Measurements from ENCODE around the gene NTRK3.
A peak's percentile ranks its signal among the peaks of the same experiment; 100 is the strongest.
"Not testable (repeated sequence)": the region's sequence is repeated elsewhere in the genome, so short reads cannot be mapped to it uniquely, and the experiment has no call there.

Gene NTRK3

GRCh38 chr15:88046576-88047129, 209.9 kb downstream of the NTRK3 start:
- H3K27ac ChIP-seq: no peak overlapping the region
- TF ChIP-seq, protein P1, sequence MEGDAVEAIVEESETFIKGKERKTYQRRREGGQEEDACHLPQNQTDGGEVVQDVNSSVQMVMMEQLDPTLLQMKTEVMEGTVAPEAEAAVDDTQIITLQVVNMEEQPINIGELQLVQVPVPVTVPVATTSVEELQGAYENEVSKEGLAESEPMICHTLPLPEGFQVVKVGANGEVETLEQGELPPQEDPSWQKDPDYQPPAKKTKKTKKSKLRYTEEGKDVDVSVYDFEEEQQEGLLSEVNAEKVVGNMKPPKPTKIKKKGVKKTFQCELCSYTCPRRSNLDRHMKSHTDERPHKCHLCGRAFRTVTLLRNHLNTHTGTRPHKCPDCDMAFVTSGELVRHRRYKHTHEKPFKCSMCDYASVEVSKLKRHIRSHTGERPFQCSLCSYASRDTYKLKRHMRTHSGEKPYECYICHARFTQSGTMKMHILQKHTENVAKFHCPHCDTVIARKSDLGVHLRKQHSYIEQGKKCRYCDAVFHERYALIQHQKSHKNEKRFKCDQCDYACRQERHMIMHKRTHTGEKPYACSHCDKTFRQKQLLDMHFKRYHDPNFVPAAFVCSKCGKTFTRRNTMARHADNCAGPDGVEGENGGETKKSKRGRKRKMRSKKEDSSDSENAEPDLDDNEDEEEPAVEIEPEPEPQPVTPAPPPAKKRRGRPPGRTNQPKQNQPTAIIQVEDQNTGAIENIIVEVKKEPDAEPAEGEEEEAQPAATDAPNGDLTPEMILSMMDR (conservative IDR thresholded peaks at IDR 0.05): no peak

- TF ChIP-seq, protein P1 (conservative IDR thresholded peaks at IDR 0.05): no peak
- H3K27ac ChIP-seq: no peak overlapping the region
Observed at GRCh38 chr15:88043396-88043795, 213.1 kb downstream of the NTRK3 start.

- peak overlapping the region; percentile 61 for H3K27ac ChIP-seq
- TF ChIP-seq, protein P1 (conservative IDR thresholded peaks at IDR 0.05): no peak
Observed at GRCh38 chr15:88042047-88042446, 214.5 kb downstream of the NTRK3 start.

GRCh38 chr15:88040516-88040915, 216.0 kb downstream of the NTRK3 start:
- H3K27ac ChIP-seq: no peak overlapping the region
- TF ChIP-seq, protein P1 (conservative IDR thresholded peaks at IDR 0.05): no peak

DNA sequence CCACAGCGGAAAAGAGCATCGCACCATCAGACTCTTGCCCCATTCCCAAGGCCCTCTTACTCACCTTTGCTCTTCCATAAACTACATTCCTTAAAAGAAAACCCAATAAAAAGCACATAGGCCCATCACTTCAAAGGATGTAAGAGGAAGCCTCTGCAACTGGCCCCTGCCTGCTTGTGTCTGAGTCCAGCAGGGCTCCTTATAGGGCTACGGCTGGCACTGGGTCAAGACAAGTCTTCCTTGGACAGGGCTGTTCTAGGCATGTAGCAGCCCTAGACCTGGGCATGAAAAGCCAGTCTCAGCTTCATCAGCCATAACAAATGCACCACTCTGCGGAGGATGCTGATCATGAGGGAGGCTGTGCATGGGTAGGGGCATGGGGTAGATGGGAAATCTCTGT, 218.3 kb downstream of the NTRK3 start:
- TF ChIP-seq, protein P1 (conservative IDR thresholded peaks at IDR 0.05): no peak
- H3K27ac ChIP-seq: no peak overlapping the region

- TF ChIP-seq, protein P1 (conservative IDR thresholded peaks at IDR 0.05): no peak
- no peak overlapping the region for H3K27ac ChIP-seq
Observed at GRCh38 chr15:88036154-88036839, 220.2 kb downstream of the NTRK3 start.

DNA sequence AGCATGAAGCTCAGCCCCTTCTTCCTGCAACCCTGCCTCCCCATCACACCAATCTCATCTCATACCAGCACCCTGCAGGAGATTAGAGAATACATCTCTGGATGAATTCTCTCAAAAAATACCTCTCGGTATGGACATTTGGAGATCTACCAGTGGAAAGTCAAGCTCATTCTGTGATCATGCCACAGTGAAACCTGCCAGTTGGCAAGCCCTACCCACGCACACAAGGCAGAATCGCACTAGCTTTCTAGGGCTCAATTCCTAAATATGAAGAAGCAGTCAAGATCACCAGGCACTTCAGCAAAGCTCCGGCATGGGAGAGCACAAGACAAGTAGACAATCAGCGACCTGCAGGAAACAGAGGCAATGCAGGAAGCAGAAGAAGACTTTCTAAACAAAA, 221.2 kb downstream of the NTRK3 start:
- H3K27ac ChIP-seq: no peak overlapping the region
- TF ChIP-seq, protein P1 (conservative IDR thresholded peaks at IDR 0.05): no peak

DNA sequence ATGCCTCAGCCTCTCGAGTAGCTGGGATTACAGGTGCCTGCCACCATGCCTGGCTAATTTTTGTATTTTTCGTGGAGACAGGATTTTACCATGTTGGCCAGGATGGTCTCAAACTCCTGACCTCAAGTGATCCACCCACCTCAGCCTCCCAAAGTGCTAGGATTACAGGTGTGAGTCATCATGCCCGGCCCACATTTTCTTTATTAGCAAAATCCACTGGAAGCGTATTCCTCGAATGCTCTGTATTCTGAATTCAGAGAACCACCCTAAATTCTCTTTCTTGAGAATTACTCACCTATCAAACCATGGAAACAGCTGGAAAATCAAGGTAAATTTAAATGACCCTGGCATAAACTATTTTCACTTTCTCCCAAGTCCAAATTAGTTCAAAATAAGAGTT, 223.1 kb downstream of the NTRK3 start:
- not testable (repeated sequence) for H3K27ac ChIP-seq

Data from VCaP (cell line).